Astrocyte (in vitro differentiated cells and primary cell): ENCODE measurements around the gene JOSD1.

Experiments
- EZH2 ChIP-seq: IDR thresholded peaks from 2 replicates; pipeline ENCODE4 v1.6.1; 2012; ENCODE audit warnings: mild to moderate bottlenecking, low read length, inconsistent platforms; ENCODE audit not compliant: insufficient read depth
- TF ChIP-seq, protein P1 (sequence below): IDR thresholded peaks from 2 replicates; pipeline ENCODE4 v1.5.1; 2011; ENCODE audit warnings: low read depth, mild to moderate bottlenecking, inconsistent platforms, low read length, moderate library complexity; ENCODE audit not compliant: insufficient read depth

DNA sequence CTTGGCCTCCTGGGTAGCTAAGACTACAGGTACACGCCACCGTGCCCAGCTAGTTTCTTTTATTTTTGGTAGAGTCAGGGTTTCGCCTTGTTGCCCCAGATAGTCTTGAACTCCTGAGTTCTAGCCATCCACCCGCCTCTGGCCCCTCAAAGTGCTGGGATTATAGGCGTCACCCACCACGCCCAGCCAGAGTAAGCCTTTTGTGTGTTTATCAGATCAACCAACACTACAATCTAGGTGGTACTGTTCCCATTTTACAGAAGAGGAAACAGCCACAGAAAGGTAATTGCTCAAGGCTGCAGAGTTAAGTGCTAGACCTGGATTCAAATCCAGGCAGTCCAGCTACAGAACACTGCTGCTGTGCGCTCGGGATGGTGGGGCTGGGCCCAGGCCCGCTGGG lies 15.8 kb downstream of the JOSD1 start:
- TF ChIP-seq, protein P1, sequence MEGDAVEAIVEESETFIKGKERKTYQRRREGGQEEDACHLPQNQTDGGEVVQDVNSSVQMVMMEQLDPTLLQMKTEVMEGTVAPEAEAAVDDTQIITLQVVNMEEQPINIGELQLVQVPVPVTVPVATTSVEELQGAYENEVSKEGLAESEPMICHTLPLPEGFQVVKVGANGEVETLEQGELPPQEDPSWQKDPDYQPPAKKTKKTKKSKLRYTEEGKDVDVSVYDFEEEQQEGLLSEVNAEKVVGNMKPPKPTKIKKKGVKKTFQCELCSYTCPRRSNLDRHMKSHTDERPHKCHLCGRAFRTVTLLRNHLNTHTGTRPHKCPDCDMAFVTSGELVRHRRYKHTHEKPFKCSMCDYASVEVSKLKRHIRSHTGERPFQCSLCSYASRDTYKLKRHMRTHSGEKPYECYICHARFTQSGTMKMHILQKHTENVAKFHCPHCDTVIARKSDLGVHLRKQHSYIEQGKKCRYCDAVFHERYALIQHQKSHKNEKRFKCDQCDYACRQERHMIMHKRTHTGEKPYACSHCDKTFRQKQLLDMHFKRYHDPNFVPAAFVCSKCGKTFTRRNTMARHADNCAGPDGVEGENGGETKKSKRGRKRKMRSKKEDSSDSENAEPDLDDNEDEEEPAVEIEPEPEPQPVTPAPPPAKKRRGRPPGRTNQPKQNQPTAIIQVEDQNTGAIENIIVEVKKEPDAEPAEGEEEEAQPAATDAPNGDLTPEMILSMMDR = no peak
- no peak for TF ChIP-seq EZH2
